Neural cell (in vitro differentiated cells): ENCODE measurements around the gene TCF23.

Experiments used
- EP300 ChIP-seq: fragments of 450-650 bp; conservative IDR thresholded peaks from 2 replicates; pipeline ENCODE4 v1.6.1; 2014; ENCODE audit warnings: antibody characterized with exemption, mild to moderate bottlenecking, moderate library complexity; ENCODE audit not compliant: poor library complexity, severe bottlenecking
- EZH2 ChIP-seq: fragments of 200-600, 300-800 bp; shearing (Covaris generic), sonication (generic); IDR thresholded peaks from 2 replicates; pipeline ENCODE4 v1.6.1; 2014; ENCODE audit warnings: antibody characterized with exemption, low read length, borderline replicate concordance, mild to moderate bottlenecking; ENCODE audit not compliant: insufficient read depth, poor library complexity, severe bottlenecking
- RAD21 ChIP-seq: fragments of 450-650 bp; conservative IDR thresholded peaks from 2 replicates; pipeline ENCODE4 v1.6.1; 2014; ENCODE audit warnings: antibody characterized with exemption, mild to moderate bottlenecking, moderate library complexity
- TAF1 ChIP-seq: IDR thresholded peaks from 2 replicates; pipeline ENCODE4 v1.6.1; 2012; ENCODE audit warnings: low read depth
- TF ChIP-seq, protein P1 (sequence below): fragments of 450-650 bp; IDR thresholded peaks from 2 replicates; pipeline ENCODE4 v1.5.1; 2014; ENCODE audit warnings: antibody characterized with exemption, mild to moderate bottlenecking, moderate library complexity; ENCODE audit not compliant: poor library complexity, severe bottlenecking

- TF ChIP-seq, protein P1, sequence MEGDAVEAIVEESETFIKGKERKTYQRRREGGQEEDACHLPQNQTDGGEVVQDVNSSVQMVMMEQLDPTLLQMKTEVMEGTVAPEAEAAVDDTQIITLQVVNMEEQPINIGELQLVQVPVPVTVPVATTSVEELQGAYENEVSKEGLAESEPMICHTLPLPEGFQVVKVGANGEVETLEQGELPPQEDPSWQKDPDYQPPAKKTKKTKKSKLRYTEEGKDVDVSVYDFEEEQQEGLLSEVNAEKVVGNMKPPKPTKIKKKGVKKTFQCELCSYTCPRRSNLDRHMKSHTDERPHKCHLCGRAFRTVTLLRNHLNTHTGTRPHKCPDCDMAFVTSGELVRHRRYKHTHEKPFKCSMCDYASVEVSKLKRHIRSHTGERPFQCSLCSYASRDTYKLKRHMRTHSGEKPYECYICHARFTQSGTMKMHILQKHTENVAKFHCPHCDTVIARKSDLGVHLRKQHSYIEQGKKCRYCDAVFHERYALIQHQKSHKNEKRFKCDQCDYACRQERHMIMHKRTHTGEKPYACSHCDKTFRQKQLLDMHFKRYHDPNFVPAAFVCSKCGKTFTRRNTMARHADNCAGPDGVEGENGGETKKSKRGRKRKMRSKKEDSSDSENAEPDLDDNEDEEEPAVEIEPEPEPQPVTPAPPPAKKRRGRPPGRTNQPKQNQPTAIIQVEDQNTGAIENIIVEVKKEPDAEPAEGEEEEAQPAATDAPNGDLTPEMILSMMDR: no peak
- TF ChIP-seq RAD21 (no peak), EP300 (no peak), EZH2 (no peak), TAF1 (no peak)
These were observed 10.7 kb upstream of the TCF23 start for GRCh38 chr2:27138111-27138510.
